CD4-positive, alpha-beta T cell (primary cell): ENCODE data around the gene DRAM1. TPM values are rescaled to one million over a fixed set of nuclear protein-coding genes. Genes with fewer than 3 reads are reported as not detected.

Source experiments
- ATAC-seq: fragments of 200-7000 bp; cut with Tn5 transposase; one replicate; pipeline ENCODE4 v1.10.0; 2022; ENCODE audit warnings: mild to moderate bottlenecking; ENCODE audit not compliant: poor library complexity
- CTCF ChIA-PET: fragments of 350-600 bp; sonication (Branson Sonifier 250); formaldehyde crosslinking; loops from one replicate; lab custom pipeline; 2021; ENCODE audit warnings: antibody characterized with exemption, inconsistent platforms; lab: Charles Lee
- POLR2A ChIA-PET: fragments of 350-600 bp; sonication (Branson Sonifier 250); formaldehyde crosslinking; loops from one replicate; lab custom pipeline; 2021; ENCODE audit warnings: antibody characterized with exemption, inconsistent platforms; lab: Charles Lee
- DNase-seq, 14 experiments: peaks; one replicate each; pipeline ENCODE4 v3.0.0-alpha.2; 2013 to 2020; ENCODE audit warnings: mixed read lengths in 2 of 14
- H3K27ac ChIP-seq, 2 donors: one replicate each; pipeline versions ENCODE4 v1.5.1 to v1.7.0; 2013; ENCODE audit warnings: low read length in 2 of 2, low read depth in 1 of 2, mild to moderate bottlenecking in 1 of 2
- H3K27me3 ChIP-seq, 2 experiments: 1 replicate in 1 of 2; 2 replicates in 1 of 2; pipeline versions ENCODE4 v1.6.1 to v1.7.0; 2013; ENCODE audit warnings: low read length in 2 of 2, control low read depth in 1 of 2, mild to moderate bottlenecking in 1 of 2, moderate library complexity in 1 of 2; ENCODE audit not compliant: insufficient read depth in 2 of 2, control insufficient read depth in 1 of 2
- H3K36me3 ChIP-seq: one replicate; pipeline ENCODE4 v1.6.1; 2013; ENCODE audit warnings: low read length, control low read depth; ENCODE audit not compliant: insufficient read depth
- H3K4me1 ChIP-seq: one replicate; pipeline ENCODE4 v1.6.1; 2013; ENCODE audit warnings: low read length, control low read depth; ENCODE audit not compliant: insufficient read depth
- H3K4me3 ChIP-seq: one replicate; pipeline ENCODE4 v1.5.1; 2013; ENCODE audit warnings: mild to moderate bottlenecking, low read length, moderate library complexity
- H3K9me3 ChIP-seq, 2 experiments: 1 replicate in 1 of 2; 2 replicates in 1 of 2; pipeline versions ENCODE4 v1.6.1 to v1.7.0; 2013; ENCODE audit warnings: low read length in 2 of 2, mild to moderate bottlenecking in 2 of 2, control low read depth in 1 of 2, moderate library complexity in 1 of 2; ENCODE audit not compliant: control insufficient read depth in 1 of 2, insufficient read depth in 1 of 2
- H3K27ac Mint-ChIP-seq: one replicate; pipeline ENCODE4 v1.8.0; 2020; ENCODE audit warnings: mixed read lengths
- H3K27me3 Mint-ChIP-seq: one replicate; pipeline ENCODE4 v1.8.0; 2021; ENCODE audit warnings: mixed read lengths
- H3K36me3 Mint-ChIP-seq: one replicate; pipeline ENCODE4 v1.8.0; 2021; ENCODE audit warnings: low read depth, mixed read lengths
- H3K4me1 Mint-ChIP-seq: one replicate; pipeline ENCODE4 v1.8.0; 2021; ENCODE audit warnings: low read depth, mixed read lengths
- H3K4me3 Mint-ChIP-seq: one replicate; pipeline ENCODE4 v1.8.0; 2020; ENCODE audit warnings: mild to moderate bottlenecking, mixed read lengths
- H3K9me3 Mint-ChIP-seq: one replicate; pipeline ENCODE4 v1.8.0; 2020; ENCODE audit warnings: mixed read lengths
- CTCF ChIP-seq: fragments of 200-600 bp; IDR thresholded peaks from one replicate; pipeline ENCODE4 v1.8.0; 2022; ENCODE audit warnings: antibody characterized with exemption, mild to moderate bottlenecking
- intact Hi-C, 2 experiments: fragments of 100-400 bp; cut with DNase I in 1 of 2; cut with micrococcal nuclease in 1 of 2; formaldehyde crosslinking; loops; one replicate each; pipeline versions ENCODE4 v1.15.1 to v1.9.0; 2023 to 2025; cut with DNase I, micrococcal nuclease
- total RNA-seq, 174 experiments: library from RNA in 2 of 174; stranded (reverse) in 2 of 174; gene quantifications; one replicate each; pipeline ENCODE4 v1.2.3 and lab custom pipeline; 2021 to 2026

The DRAM1 gene
- total RNA-seq, 2 experiments from 2014 or later: 1.3 to 1.6 TPM

DNA sequence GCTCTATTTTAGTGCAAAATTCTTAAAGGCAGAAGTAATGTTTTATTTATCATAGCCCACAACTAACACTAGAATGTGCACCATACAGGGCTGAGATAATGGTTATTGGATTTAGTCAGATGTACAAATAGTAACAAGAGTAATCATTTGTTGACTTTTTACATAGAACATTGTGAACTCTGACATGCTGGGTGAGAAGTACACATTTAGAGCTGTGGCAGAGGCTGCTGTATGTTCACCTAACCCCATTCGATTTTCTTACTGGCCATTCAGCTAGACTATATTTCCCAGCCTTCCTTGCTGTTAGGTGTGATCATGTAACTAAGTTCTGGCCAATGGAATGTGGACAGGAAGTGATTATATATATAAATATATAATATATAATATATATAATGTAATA, 89.1 kb downstream of the DRAM1 start:
- Mint-ChIP-seq H3K9me3 (peaks cover 1% of the 10 kb centered on the region), H3K4me1 (peaks cover 25% of the 10 kb centered on the region), H3K4me3 (no peak overlapping the region), H3K36me3 (no peaks in the 10 kb centered on the region), H3K27ac (no peak overlapping the region), H3K27me3 (no peaks in the 10 kb centered on the region)
- no peak for TF ChIP-seq CTCF
- no peaks in the 10 kb centered on the region for H3K27me3 ChIP-seq
- no peak for ATAC-seq
- H3K36me3 ChIP-seq: no peaks in the 10 kb centered on the region
- H3K9me3 ChIP-seq: no peaks in the 10 kb centered on the region
- H3K4me1 ChIP-seq: peaks cover 5% of the 10 kb centered on the region
- no peak for DNase-seq
- intact Hi-C loops: no loop called here
- H3K27ac ChIP-seq: no peak overlapping the region
- H3K4me3 ChIP-seq: no peak overlapping the region
- ChIA-PET POLR2A (no interaction called here), CTCF (interaction anchor here (1.1 to 1.3 kb wide), 2 partner anchors 16 to 27 kb away, joined by 3 read pairs; no protein-coding TSS in a partner anchor)

- ChIA-PET CTCF (no interaction called here), POLR2A (no interaction called here)
- DNase-seq (peak in 3 of 14 experiments; percentile 7 to 44 (median 25)), ATAC-seq (peak; percentile 71)
- Mint-ChIP-seq H3K27me3 (no peaks in the 10 kb centered on the region), H3K4me1 (peaks cover 25% of the 10 kb centered on the region), H3K36me3 (no peaks in the 10 kb centered on the region), H3K27ac (peak overlapping the region; percentile 16), H3K4me3 (no peak overlapping the region), H3K9me3 (peaks cover 2% of the 10 kb centered on the region)
- no peak for TF ChIP-seq CTCF
- no peak overlapping the region for H3K4me3 ChIP-seq
- intact Hi-C loops: no loop called here
- H3K27ac ChIP-seq: no peak overlapping the region
- H3K27me3 ChIP-seq: no peaks in the 10 kb centered on the region
- peaks cover 5% of the 10 kb centered on the region for H3K4me1 ChIP-seq
- H3K36me3 ChIP-seq: no peaks in the 10 kb centered on the region
- H3K9me3 ChIP-seq: no peaks in the 10 kb centered on the region
These were observed 90.1 kb downstream of the DRAM1 start for GRCh38 chr12:101967506-101967905.

DNA sequence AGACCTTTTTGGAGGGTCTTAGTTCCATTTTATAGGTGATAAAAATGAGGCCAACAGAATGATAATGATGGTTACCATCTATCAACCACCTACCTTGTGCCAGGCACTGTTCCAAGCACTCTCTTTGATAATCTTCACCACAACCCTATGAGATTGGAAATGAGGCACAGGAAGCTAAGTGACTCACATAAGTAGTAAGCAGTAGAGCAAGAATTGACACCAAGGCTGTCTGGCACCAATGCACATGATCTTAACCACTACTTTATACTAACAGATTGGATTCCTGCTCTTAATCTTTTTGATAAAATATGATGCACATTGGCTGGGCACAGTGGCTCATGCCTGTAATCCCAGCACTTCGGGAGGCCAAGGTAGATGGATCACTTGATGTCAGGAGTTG, 91.4 kb downstream of the DRAM1 start:
- no peaks in the 10 kb centered on the region for H3K36me3 Mint-ChIP-seq
- peaks cover 2% of the 10 kb centered on the region for H3K9me3 Mint-ChIP-seq
- Histone ChIP-seq H3K4me1 (peaks cover 5% of the 10 kb centered on the region), H3K9me3 (no peaks in the 10 kb centered on the region), H3K27ac (no peak overlapping the region), H3K36me3 (no peaks in the 10 kb centered on the region), H3K4me3 (no peak overlapping the region), H3K27me3 (no peaks in the 10 kb centered on the region)
- DNase-seq (peak in 1 of 14 experiments; percentile 8), ATAC-seq (peak; percentile 72)
- H3K27ac Mint-ChIP-seq: peak overlapping the region; percentile 45
- intact Hi-C loops: no loop called here
- CTCF ChIA-PET: no interaction called here
- no peak overlapping the region for H3K4me3 Mint-ChIP-seq
- H3K27me3 Mint-ChIP-seq: no peaks in the 10 kb centered on the region
- no peak for TF ChIP-seq CTCF
- peaks cover 25% of the 10 kb centered on the region for H3K4me1 Mint-ChIP-seq
- POLR2A ChIA-PET: no interaction called here

Other genes starting within 250 kb of the DRAM1 start
- 10 to 100 TPM; 10.8 to 11.9 TPM for gene CHPT1, start 179.9 kb upstream of the DRAM1 start, total RNA-seq
- gene SYCP3, start 138.1 kb upstream of the DRAM1 start, total RNA-seq: under 1 TPM; 0.22 to 0.34 TPM
- 10 to 100 TPM; 38.2 to 43.8 TPM for gene GNPTAB, start 46.6 kb upstream of the DRAM1 start, total RNA-seq
- 10 to 100 TPM; 16.9 to 20.3 TPM for gene WASHC3, start 184.4 kb downstream of the DRAM1 start, total RNA-seq
- gene NUP37, start 242.5 kb downstream of the DRAM1 start, total RNA-seq: 1 to 10 TPM; 9.4 to 9.6 TPM
- gene PARPBP, start 242.6 kb downstream of the DRAM1 start, total RNA-seq: 1 to 10 TPM; 1.1 to 1.5 TPM